Epithelial cell of proximal tubule (primary cell): Measurements from ENCODE around the gene TMX2. TPM values are rescaled to one million over a fixed set of nuclear protein-coding genes. Genes with fewer than 3 reads are reported as not detected.
A peak's percentile ranks its signal among the peaks of the same experiment; 100 is the strongest.
"Not testable (repeated sequence)": the region's sequence is repeated elsewhere in the genome, so short reads cannot be mapped to it uniquely, and the experiment has no call there.

Experiments
- DNase-seq: peaks from one replicate; pipeline ENCODE4 v3.0.0-alpha.2; 2011; ENCODE audit warnings: low read depth
- H3K4me3 ChIP-seq: 2 replicates; pipeline ENCODE4 v1.5.1; 2011; ENCODE audit warnings: low read depth, mild to moderate bottlenecking, low read length
- CTCF ChIP-seq: conservative IDR thresholded peaks from 2 replicates; pipeline ENCODE4 v1.5.1; 2012; ENCODE audit warnings: low read depth, mild to moderate bottlenecking, low read length
- total RNA-seq: library from RNA; depleted of rRNA; stranded (reverse); fragments of >200 nt; gene quantifications from 2 replicates; pipeline ENCODE4 v1.2.3, GENCODE V29; 2015

Gene TMX2
- total RNA-seq, 1 donor from 2014 or later = 61.8 TPM

GRCh38 chr11:57713835-57714234, 1.4 kb downstream of the TMX2 start:
- TF ChIP-seq CTCF = no peak
- peak overlapping the region; percentile 85 for H3K4me3 ChIP-seq
- DNase-seq = no peak

- DNase-seq, H3K4me3 ChIP-seq: not testable (repeated sequence)
Measured at GRCh38 chr11:57716726-57717125, 4.3 kb downstream of the TMX2 start.

- no peak overlapping the region for H3K4me3 ChIP-seq
- TF ChIP-seq CTCF = no peak
- no peak for DNase-seq
Measured at GRCh38 chr11:57727185-57727584, 14.8 kb downstream of the TMX2 start.

GRCh38 chr11:57728829-57729228, 16.4 kb downstream of the TMX2 start:
- no peak for TF ChIP-seq CTCF
- DNase-seq = no peak
- H3K4me3 ChIP-seq = no peak overlapping the region

GRCh38 chr11:57729479-57729878, 17.1 kb downstream of the TMX2 start:
- DNase-seq = no peak
- no peak overlapping the region for H3K4me3 ChIP-seq

GRCh38 chr11:57732661-57733060, 20.3 kb downstream of the TMX2 start:
- H3K4me3 ChIP-seq = no peak overlapping the region
- DNase-seq = no peak
- no peak for TF ChIP-seq CTCF

More at GRCh38 chr11:57729479-57729878, 17.1 kb downstream of the TMX2 start:
- no peak for TF ChIP-seq CTCF

GRCh38 chr11:57735619-57736298, 23.4 kb downstream of the TMX2 start:
- TF ChIP-seq CTCF = no peak
- H3K4me3 ChIP-seq = no peak overlapping the region
- no peak for DNase-seq
